PC-9 (cell line): ENCODE results near the gene CCDC192. TPM values are rescaled to one million over a fixed set of nuclear protein-coding genes. Genes with fewer than 3 reads are reported as not detected.

ENCODE experiments used
- BruUV-seq: library from RNA; stranded (reverse); fragments of 400-500 nt; replicated peaks from 2 replicates; lab custom pipeline; 2021; lab: Mats Ljungman, UMichigan
- CTCF ChIA-PET: fragments of 300-600 bp; sonication (Branson Sonifier 250); formaldehyde crosslinking; loops from one replicate; lab custom pipeline; 2022; ENCODE audit warnings: antibody characterized with exemption; lab: Charles Lee
- POLR2A ChIA-PET: fragments of 300-600 bp; sonication (Branson Sonifier 250); formaldehyde crosslinking; loops from one replicate; lab custom pipeline; 2022; ENCODE audit warnings: antibody characterized with exemption; ENCODE audit not compliant: unreplicated experiment; lab: Charles Lee
- DNase-seq, 2 experiments: peaks; one replicate each; pipeline versions ENCODE4 v3.0.0 to v3.0.0-alpha.2; 2015 to 2022; ENCODE audit warnings: mixed read lengths in 1 of 2
- H2AFZ ChIP-seq: fragments of 200-600 bp; sonication (generic); 2 replicates; pipeline ENCODE4 v1.8.1; 2017; ENCODE audit warnings: antibody characterized with exemption
- H3F3A ChIP-seq: fragments of 200-600 bp; sonication (generic); 2 replicates; pipeline ENCODE4 v1.8.1; 2017; ENCODE audit warnings: antibody characterized with exemption, mild to moderate bottlenecking, low read depth; ENCODE audit not compliant: insufficient read depth
- H3K27ac ChIP-seq: fragments of 200-600 bp; sonication (generic); 2 replicates; pipeline ENCODE4 v1.6.1; 2016; ENCODE audit warnings: mixed run types
- H3K27me3 ChIP-seq: fragments of 200-600 bp; sonication (generic); 2 replicates; pipeline ENCODE4 v1.6.1; 2016; ENCODE audit warnings: low read depth, mixed run types; ENCODE audit not compliant: insufficient read depth
- H3K36me3 ChIP-seq: fragments of 200-600 bp; sonication (generic); 2 replicates; pipeline ENCODE4 v1.6.1; 2016; ENCODE audit warnings: low read depth, mixed run types
- H3K4me1 ChIP-seq: fragments of 200-600 bp; sonication (generic); replicated peaks from 2 replicates; pipeline ENCODE4 v1.6.1; 2016; ENCODE audit warnings: mixed run types; ENCODE audit not compliant: insufficient read depth
- H3K4me2 ChIP-seq: fragments of 200-600 bp; sonication (generic); 2 replicates; pipeline ENCODE4 v1.6.1; 2017; ENCODE audit warnings: mixed run types
- H3K4me3 ChIP-seq: fragments of 200-600 bp; sonication (generic); 2 replicates; pipeline ENCODE4 v1.6.1; 2016; ENCODE audit warnings: mixed run types
- H3K79me2 ChIP-seq: fragments of 200-600 bp; sonication (generic); 2 replicates; pipeline ENCODE4 v1.6.1; 2017; ENCODE audit warnings: low read depth, mixed run types
- H3K9me2 ChIP-seq: fragments of 200-600 bp; sonication (generic); 2 replicates; pipeline ENCODE4 v1.8.1; 2017; ENCODE audit warnings: mild to moderate bottlenecking; ENCODE audit not compliant: insufficient read depth
- H3K9me3 ChIP-seq: fragments of 200-600 bp; sonication (generic); 2 replicates; pipeline ENCODE4 v1.8.1; 2016; ENCODE audit warnings: low read depth; ENCODE audit not compliant: insufficient read depth
- H4K20me1 ChIP-seq: fragments of 200-600 bp; sonication (generic); 2 replicates; pipeline ENCODE4 v1.8.1; 2017; ENCODE audit not compliant: insufficient read depth
- CTCF ChIP-seq: fragments of 200-600 bp; sonication (generic); conservative IDR thresholded peaks from 2 replicates; pipeline ENCODE4 v1.6.1; 2017; ENCODE audit warnings: mixed run types, antibody characterized with exemption, mild to moderate bottlenecking, moderate library complexity
- EZH2 ChIP-seq: fragments of 200-600 bp; sonication (generic); IDR thresholded peaks from 2 replicates; pipeline ENCODE4 v1.8.0; 2017; ENCODE audit warnings: antibody characterized with exemption, low read depth
- intact Hi-C: fragments of 100-400 bp; cut with micrococcal nuclease; formaldehyde crosslinking; loops from one replicate; pipeline ENCODE4 v1.10.0; 2022; ENCODE audit not compliant: unreplicated experiment
- total RNA-seq: library from RNA; stranded (reverse); gene quantifications from 2 replicates; pipeline ENCODE4 v1.2.3, GENCODE V29; 2021

CCDC192 gene
- total RNA-seq, 1 experiment from 2014 or later = not detected

GRCh38 chr5:127970854-127971425, 267.7 kb downstream of the CCDC192 start:
- Histone ChIP-seq H3K79me2 (no peaks in the 10 kb centered on the region), H3K36me3 (0 out of 2 replicates have a peak, but pooled peaks cover under 1% of the 10 kb centered on the region), H3K4me3 (no peak overlapping the region), H3K27me3 (no peaks in the 10 kb centered on the region), H3K9me2 (no peaks in the 10 kb centered on the region; the same call in 1 of the 2 replicates), H3F3A (peaks cover 3% of the 10 kb centered on the region; the same call in 1 of the 2 replicates), H3K9me3 (no peaks in the 10 kb centered on the region), H3K4me2 (no peak overlapping the region), H2AFZ (no peak overlapping the region), H3K4me1 (peaks cover 10% of the 10 kb centered on the region; the same call in 1 of the 2 replicates), H4K20me1 (no peaks in the 10 kb centered on the region), H3K27ac (no peak overlapping the region)
- intact Hi-C loops = no loop called here
- ChIA-PET POLR2A (no interaction called here), CTCF (no interaction called here)
- no TSS peak for BruUV-seq
- no peak for DNase-seq
- TF ChIP-seq EZH2 (no peak), CTCF (no peak)

GRCh38 chr5:127975961-127976360, 272.8 kb downstream of the CCDC192 start:
- DNase-seq = no peak
- ChIA-PET POLR2A (no interaction called here), CTCF (no interaction called here)
- TF ChIP-seq CTCF (no peak; the same call in 1 of the 2 replicates), EZH2 (no peak)
- no peak overlapping the region for H3K4me2 ChIP-seq
- no peaks in the 10 kb centered on the region for H4K20me1 ChIP-seq
- H2AFZ ChIP-seq = no peak overlapping the region
- H3K27me3 ChIP-seq = no peaks in the 10 kb centered on the region
- intact Hi-C loops = no loop called here
- H3K4me3 ChIP-seq = no peak overlapping the region
- H3K79me2 ChIP-seq = no peaks in the 10 kb centered on the region
- H3K9me3 ChIP-seq = no peaks in the 10 kb centered on the region
- H3F3A ChIP-seq = no peaks in the 10 kb centered on the region
- H3K9me2 ChIP-seq = no peaks in the 10 kb centered on the region; the same call in 1 of the 2 replicates
- no peak overlapping the region for H3K27ac ChIP-seq
- BruUV-seq = no TSS peak
- no peaks in the 10 kb centered on the region for H3K4me1 ChIP-seq
- H3K36me3 ChIP-seq = no peaks in the 10 kb centered on the region

- H4K20me1 ChIP-seq = no peaks in the 10 kb centered on the region
- no peak overlapping the region for H3K4me2 ChIP-seq
- no peak for DNase-seq
- CTCF ChIA-PET = no interaction called here
- H3K79me2 ChIP-seq = no peaks in the 10 kb centered on the region
- BruUV-seq = no TSS peak
- H3F3A ChIP-seq = no peaks in the 10 kb centered on the region
- no peak overlapping the region for H2AFZ ChIP-seq
- no peaks in the 10 kb centered on the region for H3K9me3 ChIP-seq
- TF ChIP-seq CTCF (no peak), EZH2 (no peak)
- H3K27me3 ChIP-seq = no peaks in the 10 kb centered on the region
- no peaks in the 10 kb centered on the region for H3K4me1 ChIP-seq
- POLR2A ChIA-PET = interaction anchor here (0.6 kb wide), 1 partner anchor 672 kb away, joined by 8 read pairs; no protein-coding TSS in a partner anchor
- intact Hi-C loops = no loop called here
- no peak overlapping the region for H3K27ac ChIP-seq
- no peaks in the 10 kb centered on the region for H3K36me3 ChIP-seq
- no peaks in the 10 kb centered on the region; the same call in 1 of the 2 replicates for H3K9me2 ChIP-seq
- H3K4me3 ChIP-seq = no peak overlapping the region
These were observed 273.3 kb downstream of the CCDC192 start for GRCh38 chr5:127976525-127976924.
